PC-9 (cell line): ENCODE results near the gene PARP15. TPM values are rescaled to one million over a fixed set of nuclear protein-coding genes. Genes with fewer than 3 reads are reported as not detected.

Source experiments
- BruUV-seq: library from RNA; stranded (reverse); fragments of 400-500 nt; replicated peaks from 2 replicates; lab custom pipeline; 2021; lab: Mats Ljungman, UMichigan
- CTCF ChIA-PET: fragments of 300-600 bp; sonication (Branson Sonifier 250); formaldehyde crosslinking; loops from one replicate; lab custom pipeline; 2022; ENCODE audit warnings: antibody characterized with exemption; lab: Charles Lee
- POLR2A ChIA-PET: fragments of 300-600 bp; sonication (Branson Sonifier 250); formaldehyde crosslinking; loops from one replicate; lab custom pipeline; 2022; ENCODE audit warnings: antibody characterized with exemption; ENCODE audit not compliant: unreplicated experiment; lab: Charles Lee
- DNase-seq, 2 experiments: peaks; one replicate each; pipeline versions ENCODE4 v3.0.0 to v3.0.0-alpha.2; 2015 to 2022; ENCODE audit warnings: mixed read lengths in 1 of 2
- H2AFZ ChIP-seq: fragments of 200-600 bp; sonication (generic); 2 replicates; pipeline ENCODE4 v1.8.1; 2017; ENCODE audit warnings: antibody characterized with exemption
- H3F3A ChIP-seq: fragments of 200-600 bp; sonication (generic); 2 replicates; pipeline ENCODE4 v1.8.1; 2017; ENCODE audit warnings: antibody characterized with exemption, mild to moderate bottlenecking, low read depth; ENCODE audit not compliant: insufficient read depth
- H3K27ac ChIP-seq: fragments of 200-600 bp; sonication (generic); 2 replicates; pipeline ENCODE4 v1.6.1; 2016; ENCODE audit warnings: mixed run types
- H3K27me3 ChIP-seq: fragments of 200-600 bp; sonication (generic); 2 replicates; pipeline ENCODE4 v1.6.1; 2016; ENCODE audit warnings: low read depth, mixed run types; ENCODE audit not compliant: insufficient read depth
- H3K36me3 ChIP-seq: fragments of 200-600 bp; sonication (generic); 2 replicates; pipeline ENCODE4 v1.6.1; 2016; ENCODE audit warnings: low read depth, mixed run types
- H3K4me1 ChIP-seq: fragments of 200-600 bp; sonication (generic); replicated peaks from 2 replicates; pipeline ENCODE4 v1.6.1; 2016; ENCODE audit warnings: mixed run types; ENCODE audit not compliant: insufficient read depth
- H3K4me2 ChIP-seq: fragments of 200-600 bp; sonication (generic); 2 replicates; pipeline ENCODE4 v1.6.1; 2017; ENCODE audit warnings: mixed run types
- H3K4me3 ChIP-seq: fragments of 200-600 bp; sonication (generic); 2 replicates; pipeline ENCODE4 v1.6.1; 2016; ENCODE audit warnings: mixed run types
- H3K79me2 ChIP-seq: fragments of 200-600 bp; sonication (generic); 2 replicates; pipeline ENCODE4 v1.6.1; 2017; ENCODE audit warnings: low read depth, mixed run types
- H3K9me2 ChIP-seq: fragments of 200-600 bp; sonication (generic); 2 replicates; pipeline ENCODE4 v1.8.1; 2017; ENCODE audit warnings: mild to moderate bottlenecking; ENCODE audit not compliant: insufficient read depth
- H3K9me3 ChIP-seq: fragments of 200-600 bp; sonication (generic); 2 replicates; pipeline ENCODE4 v1.8.1; 2016; ENCODE audit warnings: low read depth; ENCODE audit not compliant: insufficient read depth
- H4K20me1 ChIP-seq: fragments of 200-600 bp; sonication (generic); 2 replicates; pipeline ENCODE4 v1.8.1; 2017; ENCODE audit not compliant: insufficient read depth
- CTCF ChIP-seq: fragments of 200-600 bp; sonication (generic); conservative IDR thresholded peaks from 2 replicates; pipeline ENCODE4 v1.6.1; 2017; ENCODE audit warnings: mixed run types, antibody characterized with exemption, mild to moderate bottlenecking, moderate library complexity
- EZH2 ChIP-seq: fragments of 200-600 bp; sonication (generic); IDR thresholded peaks from 2 replicates; pipeline ENCODE4 v1.8.0; 2017; ENCODE audit warnings: antibody characterized with exemption, low read depth
- intact Hi-C: fragments of 100-400 bp; cut with micrococcal nuclease; formaldehyde crosslinking; loops from one replicate; pipeline ENCODE4 v1.10.0; 2022; ENCODE audit not compliant: unreplicated experiment
- total RNA-seq: library from RNA; stranded (reverse); gene quantifications from 2 replicates; pipeline ENCODE4 v1.2.3, GENCODE V29; 2021

The PARP15 gene
- total RNA-seq, 1 experiment from 2014 or later: 0.07 TPM

GRCh38 chr3:122628567-122628966 is 51.1 kb downstream of the PARP15 start:
- no peaks in the 10 kb centered on the region for H3K9me2 ChIP-seq
- H3K79me2 ChIP-seq: no peaks in the 10 kb centered on the region
- BruUV-seq: no TSS peak
- CTCF ChIA-PET: interaction anchor here (0.5 kb wide), 1 partner anchor 108 kb away, joined by 9 read pairs; no protein-coding TSS in a partner anchor
- no peaks in the 10 kb centered on the region for H3F3A ChIP-seq
- no peaks in the 10 kb centered on the region for H3K27me3 ChIP-seq
- POLR2A ChIA-PET: interaction anchor here (0.6 kb wide), 1 partner anchor 1967 kb away, joined by 4 read pairs; no protein-coding TSS in a partner anchor
- H3K27ac ChIP-seq: no peak overlapping the region
- intact Hi-C loops: no loop called here
- H2AFZ ChIP-seq: no peak overlapping the region
- H3K4me3 ChIP-seq: no peak overlapping the region
- H3K36me3 ChIP-seq: no peaks in the 10 kb centered on the region
- H3K4me2 ChIP-seq: peak overlapping the region; percentile 10; the same call in 1 of the 2 replicates
- TF ChIP-seq EZH2: no peak
- no peak for TF ChIP-seq CTCF
- H4K20me1 ChIP-seq: no peaks in the 10 kb centered on the region
- DNase-seq: peak in 1 of 2 experiments; percentile 37
- H3K9me3 ChIP-seq: no peaks in the 10 kb centered on the region
- peaks cover 10% of the 10 kb centered on the region for H3K4me1 ChIP-seq

- ChIA-PET POLR2A (interaction anchor here (0.6 kb wide), 2 partner anchors 9 to 214 kb away, joined by 4 read pairs; partner anchors contain the start of gene WDR5B), CTCF (no interaction called here)
- no TSS peak for BruUV-seq
- no peaks in the 10 kb centered on the region for H3F3A ChIP-seq
- no peaks in the 10 kb centered on the region for H3K79me2 ChIP-seq
- no peak for DNase-seq
- H4K20me1 ChIP-seq: no peaks in the 10 kb centered on the region
- H3K4me1 ChIP-seq: peaks cover 10% of the 10 kb centered on the region
- intact Hi-C loops: no loop called here
- TF ChIP-seq EZH2 (no peak), CTCF (no peak)
- H3K4me3 ChIP-seq: no peak overlapping the region
- H3K9me3 ChIP-seq: no peaks in the 10 kb centered on the region
- no peak overlapping the region for H3K27ac ChIP-seq
- no peak overlapping the region for H3K4me2 ChIP-seq
- H3K27me3 ChIP-seq: 0 out of 2 replicates have a peak, but pooled peaks cover 3% of the 10 kb centered on the region
- no peaks in the 10 kb centered on the region for H3K9me2 ChIP-seq
- no peaks in the 10 kb centered on the region for H3K36me3 ChIP-seq
- H2AFZ ChIP-seq: no peak overlapping the region
These were observed 52.3 kb downstream of the PARP15 start for GRCh38 chr3:122629763-122630162.

GRCh38 chr3:122635789-122636188 is 58.3 kb downstream of the PARP15 start:
- no TSS peak for BruUV-seq
- Histone ChIP-seq H4K20me1 (no peaks in the 10 kb centered on the region), H3K36me3 (no peaks in the 10 kb centered on the region), H3K79me2 (no peaks in the 10 kb centered on the region), H3F3A (no peaks in the 10 kb centered on the region), H3K9me2 (no peaks in the 10 kb centered on the region), H3K9me3 (no peaks in the 10 kb centered on the region), H3K4me2 (no peak overlapping the region), H3K27me3 (0 out of 2 replicates have a peak, but pooled peaks cover 3% of the 10 kb centered on the region), H3K4me1 (no peaks in the 10 kb centered on the region), H3K4me3 (no peak overlapping the region), H2AFZ (no peak overlapping the region), H3K27ac (no peak overlapping the region)
- DNase-seq: peak in 1 of 2 experiments; percentile 3
- POLR2A ChIA-PET: no interaction called here
- CTCF ChIA-PET: no interaction called here
- intact Hi-C loops: no loop called here
- TF ChIP-seq EZH2: no peak
- no peak for TF ChIP-seq CTCF
